Astrocyte of the hippocampus (primary cell): Measurements from ENCODE around the gene BLOC1S1.

Experiments
- DNase-seq: peaks from one replicate; pipeline ENCODE4 v3.0.0; 2011; ENCODE audit warnings: low read depth, low spot score

The BLOC1S1 gene

DNA sequence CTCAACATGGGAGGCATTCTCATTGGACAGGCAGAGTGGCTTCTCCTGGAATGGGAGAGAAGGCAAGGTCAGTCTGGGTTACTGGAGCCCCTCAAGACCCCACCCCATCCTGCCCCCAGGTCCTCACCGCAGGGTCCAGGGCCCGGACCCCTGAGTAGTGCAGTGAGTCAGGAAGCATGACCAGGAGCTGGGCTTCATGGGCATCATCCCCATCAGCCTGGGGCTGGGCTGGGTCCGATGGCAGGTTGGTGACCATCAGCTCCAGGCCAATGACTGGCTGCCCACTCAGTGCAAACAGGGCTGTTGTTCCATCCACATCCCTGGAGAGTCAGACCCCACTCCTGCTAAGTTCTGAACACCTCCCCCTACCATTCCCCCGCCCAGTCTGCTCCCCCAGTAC lies 21.2 kb upstream of the BLOC1S1 start:
- no peak for DNase-seq

DNA sequence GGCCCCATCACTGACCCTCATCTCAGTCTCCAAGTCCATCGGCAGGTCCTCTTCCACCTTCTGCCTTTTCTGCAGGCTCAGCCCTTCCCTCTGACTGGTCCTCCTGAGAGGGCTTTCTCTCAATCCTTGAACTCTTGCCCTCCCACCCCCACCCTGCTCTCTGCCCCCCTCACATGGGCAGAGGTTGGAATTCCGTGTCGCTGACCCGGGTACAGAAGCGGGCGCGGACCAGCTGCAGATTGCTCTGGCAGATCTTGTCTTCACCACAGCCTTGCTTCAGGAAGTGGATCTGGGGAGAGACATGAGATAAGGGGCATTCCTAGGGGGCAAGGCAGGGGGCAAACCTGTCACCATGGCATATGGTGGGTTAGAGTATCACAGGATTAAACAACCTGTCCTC lies 20.5 kb upstream of the BLOC1S1 start:
- no peak for DNase-seq

DNA sequence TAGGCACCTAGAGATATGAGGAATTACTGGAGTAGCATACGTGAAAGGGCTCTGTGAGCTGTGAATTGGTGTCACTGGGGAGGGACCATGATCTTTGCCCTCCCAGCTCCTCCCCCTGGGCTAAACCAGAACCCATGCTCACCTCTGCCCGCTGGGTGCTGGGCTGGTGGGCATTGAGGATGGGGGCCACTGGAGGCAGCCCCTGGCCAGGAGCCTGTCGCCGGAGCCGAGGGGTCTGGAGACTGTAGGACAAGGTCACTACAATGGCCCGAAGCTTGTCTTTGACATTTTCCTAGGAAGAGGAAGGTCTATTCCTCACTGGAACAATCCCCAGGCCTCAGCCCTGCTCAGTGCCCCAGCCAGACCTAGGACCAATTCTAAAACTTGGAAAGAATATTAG lies 19.7 kb upstream of the BLOC1S1 start:
- no peak for DNase-seq

DNA sequence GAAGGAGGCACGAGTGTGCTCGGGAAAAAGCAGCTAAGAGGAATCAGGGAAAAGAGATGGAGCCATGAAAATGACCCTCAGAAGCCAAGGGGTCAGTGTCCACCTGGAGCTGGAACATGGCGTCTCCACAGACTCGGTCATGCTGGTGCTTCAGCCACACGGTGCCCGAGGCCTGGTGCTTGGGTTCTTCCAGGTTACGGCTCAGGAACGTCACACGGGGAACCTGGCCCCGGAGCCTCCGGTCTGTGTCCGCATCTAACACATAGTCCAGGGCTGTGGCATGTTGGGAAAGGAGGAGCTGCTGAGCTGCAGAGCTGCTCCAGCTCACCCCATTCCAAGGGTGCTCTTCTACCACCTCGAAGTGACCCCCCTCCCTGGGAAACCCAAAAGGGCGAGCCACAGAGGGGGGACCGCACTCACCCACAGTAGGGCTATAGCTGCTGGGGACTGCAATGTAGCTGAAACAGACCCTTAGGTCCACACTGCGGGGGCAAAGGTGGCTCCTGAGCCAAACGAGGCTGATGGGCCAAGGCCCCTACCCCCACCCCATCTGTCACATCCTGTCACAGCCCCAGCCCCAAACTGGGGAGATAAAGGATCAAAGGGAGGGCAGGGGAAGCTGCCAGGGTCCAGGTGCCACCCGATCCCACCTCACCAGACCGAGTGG lies 18.9 kb upstream of the BLOC1S1 start:
- no peak for DNase-seq

DNA sequence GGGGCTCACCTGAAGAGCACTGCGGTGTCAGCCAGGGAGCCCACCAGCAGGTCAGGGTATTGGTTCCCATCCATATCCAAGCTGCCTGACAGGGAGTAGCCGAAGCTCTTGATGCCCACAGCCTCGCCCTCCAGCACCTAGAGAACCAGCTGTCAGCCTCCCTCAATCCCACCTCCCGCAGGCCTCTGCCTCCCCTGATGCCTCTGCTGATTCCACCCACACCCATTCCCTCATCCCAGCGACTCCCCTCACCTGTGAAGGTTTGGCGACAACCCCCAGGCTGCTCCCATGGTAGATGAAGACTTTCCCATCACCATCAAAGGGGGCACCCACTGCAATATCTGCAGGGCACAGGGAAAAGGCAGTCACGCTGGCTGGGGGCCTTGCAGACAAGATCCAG lies 18.2 kb upstream of the BLOC1S1 start:
- no peak for DNase-seq

DNA sequence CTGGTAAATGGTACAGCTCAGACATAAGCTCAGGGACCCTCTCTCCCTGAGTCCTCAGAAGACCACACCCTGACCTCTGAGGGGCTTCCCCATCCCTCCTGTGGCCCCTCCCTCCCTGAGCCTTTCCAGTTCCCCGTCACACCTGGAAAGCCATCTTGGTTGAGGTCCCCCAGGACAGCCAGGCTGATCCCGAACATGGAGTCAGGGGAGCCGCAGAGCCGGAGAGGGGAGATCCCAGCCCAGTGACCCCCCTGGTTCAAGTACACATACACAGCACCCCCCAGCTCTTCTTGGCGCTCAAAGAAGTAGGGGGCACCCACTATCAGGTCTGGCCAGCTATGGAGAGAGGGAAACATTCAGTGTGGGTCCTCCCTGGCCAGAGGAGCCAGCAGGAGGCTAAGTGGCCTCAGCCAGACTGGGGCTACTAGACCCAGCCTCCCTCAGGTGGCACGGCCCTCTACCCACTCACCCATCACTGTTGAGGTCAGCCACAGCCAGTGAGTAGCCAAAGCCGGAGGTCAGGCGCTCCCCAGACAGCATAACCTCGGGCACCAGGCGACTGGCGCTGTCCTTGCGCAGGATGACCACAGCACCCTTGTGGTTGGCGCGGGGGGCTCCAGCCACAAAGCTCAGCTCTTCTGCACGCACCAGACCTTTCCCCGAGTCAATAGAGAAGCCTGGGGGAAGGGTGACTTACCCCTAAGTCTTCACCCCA lies 17.4 kb upstream of the BLOC1S1 start:
- DNase-seq = no peak

DNA sequence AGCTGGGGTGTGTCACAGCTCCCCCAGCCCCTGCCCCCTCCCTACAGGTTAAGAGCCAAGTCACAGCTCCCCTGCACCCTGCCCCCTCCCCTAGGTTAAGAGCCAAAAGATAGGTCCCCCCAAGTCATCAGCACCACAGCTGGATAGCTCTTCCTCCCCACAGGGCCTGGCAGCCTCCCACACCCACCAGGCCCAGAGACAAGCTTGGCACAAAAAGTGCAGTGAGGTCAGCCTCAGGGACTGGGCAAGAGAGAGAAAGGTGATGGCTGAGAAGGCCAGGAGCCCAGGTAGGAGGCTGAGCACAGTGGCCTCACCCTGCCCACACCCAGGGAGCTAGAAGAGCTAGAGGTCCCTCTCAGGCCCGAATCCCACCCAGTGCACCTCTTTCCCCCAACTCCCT lies 16.9 kb upstream of the BLOC1S1 start:
- DNase-seq = no peak

DNA sequence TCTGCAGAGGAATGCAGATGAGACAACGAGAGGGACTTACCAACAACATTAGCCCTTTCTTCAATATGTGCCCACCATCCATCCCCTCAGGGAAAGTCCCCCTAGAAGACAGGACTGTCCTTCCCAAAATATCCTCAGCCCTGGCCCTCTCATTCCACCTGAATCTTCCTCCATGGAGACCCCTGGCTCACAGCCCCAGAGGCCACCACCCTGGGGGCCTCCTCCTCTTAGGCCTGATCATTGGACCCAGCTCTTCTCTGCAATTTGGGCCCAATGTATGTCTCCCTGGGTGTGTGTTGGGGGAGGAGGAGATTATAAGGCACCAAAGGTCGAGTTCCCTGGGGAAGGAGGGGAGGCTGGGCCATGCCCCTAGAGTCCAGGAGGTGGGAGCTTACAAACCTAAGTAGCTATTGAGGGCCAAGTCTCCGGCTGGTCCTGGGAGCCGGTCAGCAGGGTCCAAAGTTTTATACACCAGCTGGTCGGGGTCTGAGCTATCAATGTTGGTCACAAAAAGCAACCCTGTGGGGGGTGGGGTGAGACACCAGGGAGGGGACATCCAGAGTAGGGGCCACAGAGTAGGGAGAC lies 16.3 kb upstream of the BLOC1S1 start:
- no peak for DNase-seq

DNA sequence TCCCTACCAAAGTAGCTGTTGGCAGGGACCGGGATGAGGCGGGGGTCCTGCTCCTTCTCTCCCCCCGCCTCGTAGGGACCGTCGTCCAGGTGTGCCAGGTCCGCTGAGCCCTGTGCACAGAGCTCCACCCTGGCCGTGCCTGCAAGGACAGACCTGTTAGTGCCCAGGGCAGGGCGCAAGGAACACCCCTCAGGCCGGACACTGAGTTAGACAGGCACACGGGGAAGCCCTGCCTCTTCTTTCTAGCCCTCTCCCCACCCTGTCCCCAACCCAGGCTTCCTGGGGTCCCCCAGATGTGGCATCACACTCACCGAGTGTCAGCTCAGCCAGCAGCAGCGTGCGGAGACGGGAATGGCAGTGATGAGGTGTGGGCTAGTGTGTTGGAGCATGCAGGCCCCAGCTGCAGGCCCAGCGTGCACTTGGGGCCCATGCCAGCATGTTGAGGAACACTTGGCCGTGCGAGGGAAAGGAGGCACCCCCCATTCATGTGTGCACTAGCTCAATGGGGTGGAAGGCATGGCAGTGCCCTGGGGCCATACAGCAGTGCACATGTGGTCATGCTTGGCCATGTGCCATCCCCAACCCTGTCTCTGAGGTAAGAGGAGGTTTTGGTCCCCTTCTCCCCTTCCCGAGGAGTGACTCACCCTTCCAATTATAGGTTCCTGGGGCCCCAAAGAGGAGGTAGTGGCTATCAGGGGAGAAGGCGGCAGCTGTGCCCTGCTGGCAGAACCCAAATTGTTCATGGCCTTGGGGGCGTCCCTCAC lies 15.4 kb upstream of the BLOC1S1 start:
- peak; percentile 36 for DNase-seq

DNA sequence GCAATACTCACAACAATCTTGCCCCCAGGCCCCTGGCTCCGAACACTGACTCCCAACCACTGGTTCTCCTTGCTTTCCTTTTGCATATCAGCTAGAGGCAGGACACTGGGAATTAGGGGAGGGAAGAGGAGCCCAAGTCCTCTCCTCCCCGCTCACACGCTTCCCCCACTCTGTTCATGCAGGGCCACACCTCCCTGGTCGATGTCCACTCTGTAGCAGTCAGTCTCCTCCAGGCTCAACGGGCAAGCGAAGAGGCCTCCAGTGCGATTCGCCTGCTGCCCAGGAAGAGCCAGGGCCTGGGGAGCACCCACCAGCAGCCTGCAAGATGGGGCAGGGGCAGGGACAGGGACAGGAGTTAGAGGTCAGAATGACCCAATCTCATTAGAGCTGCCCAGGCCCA lies 13.0 kb upstream of the BLOC1S1 start:
- no peak for DNase-seq

DNA sequence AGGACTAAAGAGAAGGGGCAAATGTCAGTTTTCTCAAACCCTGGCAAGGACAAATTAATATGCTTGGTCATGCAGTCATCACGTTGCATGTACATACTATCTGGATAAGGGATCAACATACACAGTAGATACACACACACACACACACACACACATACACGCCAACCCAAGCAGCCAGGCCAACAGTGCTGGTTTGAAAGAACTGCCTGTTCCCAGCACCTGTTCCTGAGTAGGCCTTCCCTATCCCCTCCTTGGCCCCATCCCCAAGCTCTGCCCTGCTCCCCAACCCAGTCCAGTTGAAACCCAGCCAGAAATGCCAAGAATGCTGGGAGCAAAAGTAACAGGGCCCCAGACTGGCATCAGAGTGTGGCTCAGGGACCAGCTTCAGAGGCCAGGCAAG lies 12.6 kb upstream of the BLOC1S1 start:
- DNase-seq = no peak

DNA sequence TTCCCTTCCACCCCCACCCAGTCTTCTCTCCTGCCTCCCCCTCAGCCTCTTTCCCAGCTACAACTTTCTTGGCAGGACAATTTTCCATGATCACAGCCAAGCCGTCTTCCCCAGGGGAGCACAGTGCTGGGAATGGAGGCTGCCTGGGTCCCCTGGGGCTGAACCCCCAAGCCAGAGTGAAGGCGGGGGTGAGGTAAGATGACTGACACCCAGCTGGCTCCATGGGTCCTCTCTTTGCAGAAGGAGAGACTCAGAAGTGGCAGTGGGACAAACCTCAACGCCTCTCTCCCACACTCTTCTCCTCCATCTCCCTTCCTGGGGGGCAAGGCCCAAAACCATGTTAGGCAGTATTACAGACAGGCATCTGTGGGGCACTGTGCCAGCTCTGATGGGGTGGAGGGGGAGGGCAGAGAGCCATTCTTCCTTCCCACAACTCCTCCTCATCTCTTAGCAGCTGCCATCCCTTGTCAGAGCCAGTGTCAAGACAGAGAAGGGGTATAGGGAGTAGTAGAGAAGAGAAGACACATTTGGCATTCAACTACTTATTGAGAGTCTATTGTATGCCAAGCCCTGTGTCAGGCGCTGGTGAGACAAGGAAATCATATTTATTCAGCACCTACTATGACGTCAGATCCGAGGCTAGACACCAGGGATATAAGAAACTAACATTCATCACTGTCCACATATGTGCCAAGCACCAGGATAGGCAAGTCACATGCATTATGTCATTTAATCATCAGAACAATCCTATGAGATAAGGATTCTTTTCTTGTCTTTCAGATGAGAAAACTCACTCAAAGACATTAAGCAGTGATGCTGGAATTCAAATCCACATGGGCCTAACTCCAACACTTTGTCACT lies 11.7 kb upstream of the BLOC1S1 start:
- DNase-seq = no peak

DNA sequence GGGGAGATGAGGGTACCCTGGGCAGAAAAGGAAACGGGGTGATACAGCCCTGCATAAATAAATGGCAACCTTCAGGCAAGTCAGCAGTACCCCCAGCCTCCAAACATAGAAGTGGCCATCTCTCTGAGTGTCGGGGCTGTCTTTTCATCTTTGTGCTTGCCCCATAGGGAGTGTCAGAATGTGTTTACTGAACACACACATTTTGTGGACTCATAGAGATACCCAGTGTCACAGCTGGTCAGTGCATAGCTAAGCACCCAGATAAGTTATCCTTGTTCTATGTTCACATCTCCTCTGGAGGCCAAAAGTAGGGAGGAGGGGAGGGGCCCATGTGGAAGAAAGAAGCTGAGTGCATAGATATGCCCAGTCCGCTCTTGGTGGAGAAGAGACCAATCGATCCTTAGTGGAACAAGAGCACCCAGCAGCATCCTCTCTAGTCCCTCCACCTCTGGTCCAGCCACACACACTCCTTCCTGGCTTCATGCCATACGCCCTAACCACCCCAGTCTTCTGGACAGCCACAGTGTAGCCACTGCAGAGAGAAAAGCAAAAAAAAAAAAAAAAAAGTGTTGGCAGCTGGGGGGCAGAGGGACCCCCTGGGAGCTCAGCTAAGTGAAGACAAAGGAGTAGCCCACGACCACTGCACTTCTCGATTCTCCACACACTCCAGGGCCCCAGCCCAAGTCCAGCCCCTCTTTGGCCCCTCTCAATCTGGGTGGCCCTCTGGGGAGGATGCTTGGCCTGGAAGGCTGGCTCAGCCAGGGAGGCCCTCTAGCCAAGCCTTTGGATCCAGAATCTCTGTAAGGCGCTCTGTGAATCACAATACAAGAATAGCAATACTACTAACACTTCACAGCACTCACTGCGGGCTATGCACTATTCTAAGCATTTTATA lies 10.8 kb upstream of the BLOC1S1 start:
- no peak for DNase-seq

DNA sequence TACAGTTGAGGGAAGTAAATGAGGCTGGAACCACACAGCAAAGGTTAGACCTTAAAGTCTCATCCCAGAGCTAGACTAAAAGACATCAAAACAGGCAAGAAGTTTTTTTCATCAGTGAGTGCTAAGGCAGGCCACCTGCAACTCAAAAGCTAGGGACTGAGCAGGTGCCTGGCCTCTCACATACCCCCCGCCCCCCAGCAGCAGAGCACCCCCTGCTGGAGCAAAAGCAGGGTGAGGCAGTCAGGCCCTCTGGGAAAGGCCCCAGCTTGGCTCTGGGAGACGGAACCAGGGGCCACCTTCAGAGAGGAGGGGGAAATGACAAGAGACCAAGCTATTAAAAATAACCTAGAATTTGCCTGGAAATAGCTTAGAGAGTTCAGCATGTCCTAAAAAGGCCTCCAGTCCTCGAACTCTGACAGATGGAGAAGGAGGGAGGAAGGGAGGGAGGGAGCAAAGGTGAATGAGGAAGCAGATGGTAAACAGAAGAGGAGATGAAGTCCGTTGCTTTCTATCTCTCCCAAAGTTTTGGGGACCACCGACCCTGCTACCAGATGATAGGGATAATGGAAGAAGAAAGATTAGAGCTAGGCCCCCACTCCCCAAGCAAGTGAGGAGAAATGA lies 10.0 kb upstream of the BLOC1S1 start:
- no peak for DNase-seq

DNA sequence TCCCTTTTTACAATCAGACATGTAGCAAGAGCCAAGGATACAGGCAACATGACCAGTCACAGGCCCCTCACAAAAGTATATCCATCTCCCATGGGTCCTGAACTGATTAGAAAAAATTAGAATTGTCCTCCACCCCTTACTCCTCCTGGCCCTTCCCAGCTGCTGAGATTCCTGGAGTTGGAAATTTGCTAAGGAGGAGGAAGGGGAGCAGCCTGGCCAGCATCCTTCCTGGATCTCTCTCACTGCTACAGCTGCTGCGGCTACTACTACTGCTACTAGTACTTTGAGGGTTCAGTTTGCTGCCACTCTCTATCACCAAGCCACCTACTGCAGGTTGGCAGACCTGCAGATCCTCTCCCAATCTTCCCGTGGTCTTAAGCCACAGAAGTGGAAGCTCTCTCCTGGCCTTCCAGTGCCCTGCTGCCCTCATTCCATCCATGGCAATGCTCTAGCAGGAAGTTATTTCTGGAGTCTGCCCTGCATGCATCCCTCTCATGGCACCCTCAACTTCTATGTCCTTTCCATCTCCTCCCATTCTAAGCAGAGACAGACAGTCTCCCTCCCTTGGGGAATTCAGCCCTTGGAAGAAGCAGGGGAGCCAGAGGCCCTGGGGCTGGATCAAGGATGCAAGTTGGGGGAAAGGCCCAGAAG lies 9.2 kb upstream of the BLOC1S1 start:
- no peak for DNase-seq

DNA sequence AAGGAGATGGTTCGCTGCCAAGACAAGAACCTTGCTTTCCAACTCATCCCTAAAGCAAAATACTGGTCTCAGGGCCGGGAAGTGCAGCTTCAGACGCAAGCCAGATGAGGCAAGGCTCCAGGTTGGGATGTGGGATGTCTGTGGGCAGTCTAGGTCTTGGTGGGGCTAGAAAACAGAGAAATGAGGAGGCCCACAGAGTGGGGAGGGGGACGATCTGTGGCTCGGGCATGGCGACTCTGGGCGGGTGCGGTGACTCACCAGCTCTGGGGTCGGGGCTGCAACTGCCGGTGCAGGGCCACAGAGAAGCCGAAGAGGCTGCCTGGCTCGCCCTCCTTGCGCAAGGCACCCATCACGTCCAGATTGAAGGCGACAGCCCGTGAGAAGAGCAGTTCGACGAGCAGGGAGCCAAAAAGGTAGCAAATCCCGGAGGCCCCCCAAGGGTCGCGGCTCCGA lies 8.6 kb upstream of the BLOC1S1 start:
- peak; percentile 56 for DNase-seq

DNA sequence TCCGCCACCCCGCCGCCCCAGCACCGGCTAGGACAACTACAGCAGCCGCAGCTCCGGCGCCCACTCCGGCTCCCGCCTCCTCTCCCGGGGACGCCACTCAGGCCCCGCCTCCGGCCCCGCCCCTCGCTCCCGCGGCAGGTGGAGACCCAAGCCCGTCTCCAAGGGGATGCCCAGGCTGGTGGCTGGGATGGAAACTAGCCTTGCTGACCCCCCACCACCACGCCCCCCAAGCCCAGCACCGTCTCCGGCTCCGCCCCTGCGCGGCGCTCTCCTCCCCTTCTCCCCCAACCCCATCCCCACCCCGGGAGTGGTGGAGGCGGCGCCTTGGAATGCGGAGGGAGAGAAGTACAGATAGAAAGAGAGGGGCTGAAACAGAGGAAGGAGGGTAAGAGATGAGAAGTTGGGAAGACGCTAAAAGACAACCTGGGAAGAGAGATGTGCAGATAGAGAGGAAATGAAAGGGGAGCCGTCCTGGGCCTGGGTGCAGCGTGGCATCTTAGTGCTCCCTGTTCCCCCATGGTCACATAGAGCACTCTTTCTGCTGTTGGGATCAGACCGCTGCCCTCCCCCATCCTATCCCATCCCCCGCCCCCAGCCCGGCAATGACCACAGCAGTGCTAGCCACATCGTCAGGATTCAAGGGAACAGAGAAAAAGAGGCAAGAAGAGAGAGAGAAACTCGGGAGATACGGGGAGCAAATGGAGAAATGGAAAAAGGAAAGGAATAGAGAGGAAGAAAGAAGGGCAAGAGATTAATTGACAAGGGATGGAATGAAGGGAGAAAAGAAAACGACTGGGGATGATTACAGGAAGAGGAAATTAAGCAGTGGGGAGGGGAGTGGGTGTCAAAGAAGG lies 7.8 kb upstream of the BLOC1S1 start, which contains the start of gene ITGA7:
ITGA7 (minus strand) TSS at position 64 of the 854 bp plus-strand sequence. CDS start 222 bp downstream, outside the sequence.
- DNase-seq = peak; percentile 83

DNA sequence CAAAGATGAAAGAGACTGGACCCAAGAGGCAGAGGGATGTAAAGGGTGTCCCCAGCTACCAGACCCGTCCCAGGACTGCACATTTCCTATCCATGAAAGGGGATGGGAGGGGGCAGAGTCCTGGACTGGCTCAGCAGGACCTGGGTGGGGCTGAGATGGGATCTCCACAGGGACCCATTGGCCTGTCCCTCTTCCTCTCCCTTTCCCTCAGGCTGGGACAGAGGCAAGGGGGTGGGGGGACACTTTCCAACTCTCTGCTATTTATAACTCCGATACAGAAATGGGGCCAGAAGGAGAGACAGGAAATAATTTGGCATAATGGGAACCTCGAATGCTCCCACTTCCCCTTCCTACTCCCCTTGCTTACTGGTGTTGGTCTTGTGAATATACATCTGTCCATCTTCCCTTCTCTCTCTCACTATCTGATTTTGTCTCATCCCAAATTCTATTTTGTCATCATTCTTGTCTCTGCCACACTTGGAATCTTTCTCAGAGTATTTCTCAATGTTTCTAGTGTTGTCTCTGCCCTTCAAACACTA lies 7.1 kb upstream of the BLOC1S1 start:
- no peak for DNase-seq
